Measurements from ENCODE around the gene INTS1. TPM values are rescaled to one million over a fixed set of nuclear protein-coding genes. Genes with fewer than 3 reads are reported as not detected.
A peak's percentile ranks its signal among the peaks of the same experiment; 100 is the strongest.

Gene INTS1
- total RNA-seq, 1 experiment from 2014 or later = 71.8 TPM

GRCh38 chr7:1468643-1469298, 35.4 kb downstream of the INTS1 start:
- no peak for DNase-seq
- H3K4me3 ChIP-seq (ENCODE audit: insufficient read depth, low read depth, low read length) = no peak overlapping the region
- no peaks in the 10 kb centered on the region for H3K27me3 ChIP-seq (ENCODE audit: control insufficient read depth, insufficient read depth, low read length)
- H3K36me3 ChIP-seq (replicated peaks; ENCODE audit: control insufficient read depth, insufficient read depth, low read length) = peaks cover 9% of the 10 kb centered on the region

- H3K36me3 ChIP-seq (replicated peaks; ENCODE audit: control insufficient read depth, insufficient read depth, low read length) = peaks cover 6% of the 10 kb centered on the region
- no peak for DNase-seq
- H3K4me3 ChIP-seq (ENCODE audit: insufficient read depth, low read depth, low read length) = no peak overlapping the region
- H3K27me3 ChIP-seq (ENCODE audit: control insufficient read depth, insufficient read depth, low read length) = no peaks in the 10 kb centered on the region
Measured at GRCh38 chr7:1468203-1468602, 36.0 kb downstream of the INTS1 start.

GRCh38 chr7:1466524-1467271, 37.5 kb downstream of the INTS1 start:
- peak; percentile 96 for DNase-seq
- H3K27me3 ChIP-seq (ENCODE audit: control insufficient read depth, insufficient read depth, low read length) = no peaks in the 10 kb centered on the region
- no peak overlapping the region for H3K4me3 ChIP-seq (ENCODE audit: insufficient read depth, low read depth, low read length)
- peaks cover 3% of the 10 kb centered on the region for H3K36me3 ChIP-seq (replicated peaks; ENCODE audit: control insufficient read depth, insufficient read depth, low read length)

GRCh38 chr7:1464694-1465093, 39.5 kb downstream of the INTS1 start:
- Histone ChIP-seq H3K27me3 (ENCODE audit: control insufficient read depth, insufficient read depth, low read length) (no peaks in the 10 kb centered on the region), H3K36me3 (replicated peaks; ENCODE audit: control insufficient read depth, insufficient read depth, low read length) (no peaks in the 10 kb centered on the region), H3K4me3 (ENCODE audit: insufficient read depth, low read depth, low read length) (no peak overlapping the region)
- no peak for DNase-seq

GRCh38 chr7:1463676-1464223, 40.4 kb downstream of the INTS1 start:
- Histone ChIP-seq H3K36me3 (replicated peaks; ENCODE audit: control insufficient read depth, insufficient read depth, low read length) (no peaks in the 10 kb centered on the region), H3K27me3 (ENCODE audit: control insufficient read depth, insufficient read depth, low read length) (no peaks in the 10 kb centered on the region), H3K4me3 (ENCODE audit: insufficient read depth, low read depth, low read length) (no peak overlapping the region)
- no peak for DNase-seq

- DNase-seq = no peak
- no peaks in the 10 kb centered on the region for H3K36me3 ChIP-seq (replicated peaks; ENCODE audit: control insufficient read depth, insufficient read depth, low read length)
Measured at GRCh38 chr7:1461646-1462375, 42.4 kb downstream of the INTS1 start.

GRCh38 chr7:1460821-1461645, 43.2 kb downstream of the INTS1 start:
- Histone ChIP-seq H3K4me3 (ENCODE audit: insufficient read depth, low read depth, low read length) (no peak overlapping the region), H3K27me3 (ENCODE audit: control insufficient read depth, insufficient read depth, low read length) (no peaks in the 10 kb centered on the region), H3K36me3 (replicated peaks; ENCODE audit: control insufficient read depth, insufficient read depth, low read length) (no peaks in the 10 kb centered on the region)
- peak; percentile 93 for DNase-seq

More at GRCh38 chr7:1461646-1462375, 42.4 kb downstream of the INTS1 start:
- no peaks in the 10 kb centered on the region for H3K27me3 ChIP-seq (ENCODE audit: control insufficient read depth, insufficient read depth, low read length)
- no peak overlapping the region for H3K4me3 ChIP-seq (ENCODE audit: insufficient read depth, low read depth, low read length)

GRCh38 chr7:1459920-1460820, 44.0 kb downstream of the INTS1 start:
- no peaks in the 10 kb centered on the region for H3K27me3 ChIP-seq (ENCODE audit: control insufficient read depth, insufficient read depth, low read length)
- DNase-seq = peak; percentile 73
- H3K4me3 ChIP-seq (ENCODE audit: insufficient read depth, low read depth, low read length) = peak overlapping the region; percentile 41
- H3K36me3 ChIP-seq (replicated peaks; ENCODE audit: control insufficient read depth, insufficient read depth, low read length) = no peaks in the 10 kb centered on the region

- Histone ChIP-seq H3K27me3 (ENCODE audit: control insufficient read depth, insufficient read depth, low read length) (no peaks in the 10 kb centered on the region), H3K4me3 (ENCODE audit: insufficient read depth, low read depth, low read length) (peak overlapping the region; percentile 76), H3K36me3 (replicated peaks; ENCODE audit: control insufficient read depth, insufficient read depth, low read length) (no peaks in the 10 kb centered on the region)
- DNase-seq = peak; percentile 100
Measured at GRCh38 chr7:1459512-1459892, 44.7 kb downstream of the INTS1 start.

- peak within 1 kb of the TSS; percentile 76 for H3K4me3 ChIP-seq (ENCODE audit: insufficient read depth, low read depth, low read length)
- DNase-seq = peak; percentile 88
- H3K36me3 ChIP-seq (replicated peaks; ENCODE audit: control insufficient read depth, insufficient read depth, low read length) = no peaks in the 10 kb centered on the region
- no peaks in the 10 kb centered on the region for H3K27me3 ChIP-seq (ENCODE audit: control insufficient read depth, insufficient read depth, low read length)
Measured at GRCh38 chr7:1458683-1459511, 45.3 kb downstream of the INTS1 start, which contains the start of gene MICALL2. Gene MICALL2, minus strand, starts transcription at chr7:1459470. Its CDS starts 144 bp downstream, at chr7:1459326.

- peak; percentile 75 for DNase-seq
Measured at GRCh38 chr7:1457949-1458682, 46.1 kb downstream of the INTS1 start.

More at GRCh38 chr7:1457949-1458682, 46.1 kb downstream of the INTS1 start:
- peak overlapping the region; percentile 76; the same call in 1 of the 2 replicates for H3K4me3 ChIP-seq (ENCODE audit: insufficient read depth, low read depth, low read length)
- H3K36me3 ChIP-seq (replicated peaks; ENCODE audit: control insufficient read depth, insufficient read depth, low read length) = no peaks in the 10 kb centered on the region
- H3K27me3 ChIP-seq (ENCODE audit: control insufficient read depth, insufficient read depth, low read length) = no peaks in the 10 kb centered on the region

All from H7 (cell line).